Endothelial cell of umbilical vein (primary cell): Measurements from ENCODE around the gene SLC25A45. TPM values are rescaled to one million over a fixed set of nuclear protein-coding genes. Genes with fewer than 3 reads are reported as not detected.

Experiments
- BruUV-seq: library from RNA; stranded (reverse); fragments of 400-500 nt; replicated peaks from 2 replicates; lab custom pipeline; 2021; lab: Mats Ljungman, UMichigan
- CTCF ChIA-PET: fragments of 300-600, 350-600 bp; sonication (Branson Sonifier 250); formaldehyde crosslinking; loops from one replicate; lab custom pipeline; 2021; ENCODE audit warnings: antibody characterized with exemption, inconsistent platforms; lab: Charles Lee
- POLR2A ChIA-PET: fragments of 300-600, 350-600 bp; sonication (Branson Sonifier 250); formaldehyde crosslinking; loops from one replicate; lab custom pipeline; 2021; ENCODE audit warnings: antibody characterized with exemption, inconsistent platforms; lab: Charles Lee
- DNase-seq: peaks from one replicate; pipeline ENCODE4 v3.0.0-alpha.2; 2011; ENCODE audit warnings: low read depth, low spot score
- FAIRE-seq: peaks from 2 replicates; lab custom pipeline; 2011; peaks lifted over from hg19 to GRCh38; lab: Jason Lieb, UNC
- H2AFZ ChIP-seq: 2 replicates; pipeline ENCODE4 v1.6.0; 2012; ENCODE audit warnings: low read depth, low read length, control low read depth, inconsistent platforms
- H3K27ac ChIP-seq: 2 replicates; pipeline ENCODE4 v1.5.1; 2011; ENCODE audit warnings: low read depth, mild to moderate bottlenecking, control low read depth, low read length, moderate library complexity; ENCODE audit not compliant: insufficient read depth
- H3K27me3 ChIP-seq, 2 experiments: 2 replicates each; pipeline versions ENCODE4 v1.6.0 to v1.6.1; 2011; ENCODE audit warnings: low read length in 2 of 2, mixed read lengths in 1 of 2; ENCODE audit not compliant: control insufficient read depth in 2 of 2, insufficient read depth in 2 of 2
- H3K36me3 ChIP-seq, 2 experiments: 2 replicates in 1 of 2; 3 replicates in 1 of 2; pipeline ENCODE4 v1.5.1; 2011; ENCODE audit warnings: low read length in 2 of 2, mild to moderate bottlenecking in 1 of 2, moderate library complexity in 1 of 2; ENCODE audit not compliant: control insufficient read depth in 2 of 2, insufficient read depth in 2 of 2; ENCODE audit errors: extremely low read depth in 1 of 2
- H3K4me1 ChIP-seq: 3 replicates; pipeline ENCODE4 v1.5.1; 2011; ENCODE audit warnings: mild to moderate bottlenecking, low read length; ENCODE audit not compliant: control insufficient read depth, insufficient read depth; ENCODE audit errors: extremely low read depth
- H3K4me2 ChIP-seq: 2 replicates; pipeline ENCODE4 v1.6.1; 2011; ENCODE audit warnings: low read length, control low read depth, mixed read lengths; ENCODE audit not compliant: insufficient read depth
- H3K4me3 ChIP-seq, 3 experiments: fragments of 200-600 bp in 1 of 3; sonication (generic), shearing (Covaris generic) in 1 of 3; replicated peaks in 1 of 3; 2 replicates each; pipeline ENCODE4 v1.5.1; 2011 to 2016; ENCODE audit warnings: control low read depth in 3 of 3, low read length in 3 of 3, mild to moderate bottlenecking in 2 of 3, inconsistent platforms in 1 of 3, low read depth in 1 of 3, moderate library complexity in 1 of 3; ENCODE audit not compliant: insufficient read depth in 1 of 3
- H3K79me2 ChIP-seq: 2 replicates; pipeline ENCODE4 v1.6.0; 2012; ENCODE audit warnings: low read length, inconsistent platforms; ENCODE audit not compliant: control insufficient read depth, insufficient read depth
- H3K9ac ChIP-seq: replicated peaks from 2 replicates; pipeline ENCODE3; 2011; ENCODE audit warnings: low read length, control low read depth; ENCODE audit not compliant: insufficient read depth; ENCODE audit errors: extremely low read depth
- H3K9me1 ChIP-seq: replicated peaks from 3 replicates; pipeline ENCODE4 v1.6.0; 2011; ENCODE audit warnings: mild to moderate bottlenecking, low read length; ENCODE audit not compliant: control insufficient read depth, insufficient read depth; ENCODE audit errors: extremely low read depth
- H3K9me3 ChIP-seq: replicated peaks from 2 replicates; pipeline ENCODE4 v1.5.1; 2012; ENCODE audit warnings: low read length, inconsistent platforms; ENCODE audit not compliant: control insufficient read depth, insufficient read depth
- H4K20me1 ChIP-seq: replicated peaks from 2 replicates; pipeline ENCODE3; 2011; ENCODE audit warnings: mild to moderate bottlenecking, low read length; ENCODE audit not compliant: control insufficient read depth, insufficient read depth; ENCODE audit errors: extremely low read depth
- EZH2 ChIP-seq: IDR thresholded peaks from 2 replicates; pipeline ENCODE4 v1.6.1; 2012; ENCODE audit warnings: borderline replicate concordance, low read depth, mild to moderate bottlenecking, moderate library complexity, low read length, inconsistent platforms; ENCODE audit not compliant: severe bottlenecking
- FOS ChIP-seq: IDR thresholded peaks from 2 replicates; pipeline ENCODE4 v1.6.1; 2011; ENCODE audit warnings: mild to moderate bottlenecking, low read length, moderate library complexity, borderline replicate concordance; ENCODE audit not compliant: insufficient read depth
- GATA2 ChIP-seq: IDR thresholded peaks from 2 replicates; pipeline ENCODE4 v1.7.0; 2011; ENCODE audit warnings: low read depth, mild to moderate bottlenecking, moderate library complexity, mixed read lengths, low read length; ENCODE audit not compliant: insufficient read length, insufficient read depth
- JUN ChIP-seq: IDR thresholded peaks from 2 replicates; pipeline ENCODE4 v1.6.1; 2011; ENCODE audit warnings: borderline replicate concordance, low read depth; ENCODE audit not compliant: insufficient read length, insufficient read depth
- MYC ChIP-seq: IDR thresholded peaks from one replicate; pipeline ENCODE4 v1.6.1; 2011; ENCODE audit warnings: mild to moderate bottlenecking, low read depth, low read length
- POLR2A ChIP-seq: IDR thresholded peaks from 2 replicates; pipeline ENCODE4 v1.6.1; 2012; ENCODE audit warnings: low read depth, mild to moderate bottlenecking, control low read depth, low read length
- POLR2AphosphoS5 ChIP-seq: IDR thresholded peaks from 2 replicates; pipeline ENCODE4 v1.6.1; 2012; ENCODE audit warnings: low read depth, mild to moderate bottlenecking, control low read depth, low read length, moderate library complexity; ENCODE audit not compliant: insufficient read depth
- dilution Hi-C: fragments of 300-500 bp; cut with MboI; formaldehyde crosslinking; loops from one replicate; pipeline ENCODE4 v1.15.0; 2019; ENCODE audit warnings: low sequenced_read_pairs; ENCODE audit not compliant: extremely low pct_ligation_motif_present
- intact Hi-C: fragments of 100-400 bp; cut with micrococcal nuclease; formaldehyde crosslinking; loops from one replicate; pipeline ENCODE4 v1.10.0; 2022
- polyA plus RNA-seq, 4 experiments: library from polyadenylated mRNA; depleted of rRNA in 3 of 4; stranded (reverse) in 3 of 4; unstranded in 1 of 4; fragments of >200 nt; gene quantifications; 2 replicates each; pipeline versions ENCODE4 v1.2.1 to v1.2.3, GENCODE V29; 2011 to 2012; ENCODE audit warnings: missing spikeins in 1 of 4
- total RNA-seq: library from RNA; stranded (reverse); gene quantifications from 2 replicates; pipeline ENCODE4 v1.2.3, GENCODE V29; 2021
- TF ChIP-seq, protein P1 (sequence below): IDR thresholded peaks from 2 replicates; pipeline ENCODE4 v1.6.1; 2011; ENCODE audit not compliant: insufficient read depth, insufficient read length
- TF ChIP-seq, protein P2 (sequence below), 2 donors: IDR thresholded peaks; 1 replicate in 1 of 2; 2 replicates in 1 of 2; pipeline ENCODE4 v1.5.1; 2011; ENCODE audit warnings: low read length in 2 of 2, mild to moderate bottlenecking in 2 of 2, moderate library complexity in 2 of 2, control low read depth in 1 of 2, inconsistent platforms in 1 of 2, low read depth in 1 of 2; ENCODE audit not compliant: insufficient read depth in 1 of 2; ENCODE audit errors: extremely low read depth in 1 of 2

SLC25A45 gene
- total and polyA plus RNA-seq, 2 donors (not counting 3 experiments of a cell fraction or from before 2014, with no cell fraction given) = 1.2 to 3.1 TPM

DNA sequence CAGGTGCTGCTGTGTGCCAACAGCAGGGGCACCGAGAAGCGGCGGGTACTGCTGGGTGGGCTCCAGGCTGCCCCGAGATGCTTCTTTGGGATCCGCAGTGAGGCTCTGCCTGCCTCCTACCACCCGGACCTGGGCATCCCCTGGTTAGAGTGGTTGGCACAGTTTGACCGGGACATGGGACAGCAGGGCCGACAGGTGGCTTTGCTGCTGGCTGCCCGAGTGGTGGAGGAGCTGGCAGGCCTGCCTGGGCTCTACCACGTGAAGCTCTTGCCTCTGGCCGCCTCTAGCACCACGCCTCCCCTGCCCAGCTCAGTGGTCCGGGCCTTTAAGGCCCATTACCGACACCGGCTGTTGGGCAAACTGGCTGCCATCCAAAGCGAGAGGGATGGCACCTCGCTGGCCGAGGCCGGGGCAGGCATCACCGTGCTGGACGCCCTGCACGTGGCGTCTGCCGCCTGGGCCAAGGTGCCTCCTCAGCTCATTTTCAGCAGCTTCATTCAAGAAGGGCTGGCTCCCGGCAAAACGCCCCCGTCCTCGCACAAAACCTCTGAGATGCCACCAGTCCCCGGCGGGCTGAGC is 26.0 kb downstream of the SLC25A45 start:
- no peak for DNase-seq
- no peak overlapping the region for H3K4me2 ChIP-seq
- peaks cover 6% of the 10 kb centered on the region in 2 experiments for H3K36me3 ChIP-seq
- ChIA-PET POLR2A (interaction anchor here (0.8 kb wide), 1 partner anchor 161 kb away, joined by 6 read pairs; no protein-coding TSS in a partner anchor), CTCF (interaction anchor here (1.4 to 1.8 kb wide), 4 partner anchors 10 to 154 kb away, joined by 4 to 8 read pairs (median 6); no protein-coding TSS in a partner anchor)
- dilution Hi-C loops (no loop called here), intact Hi-C loops (no loop called here)
- no peak overlapping the region for H3K4me3 ChIP-seq
- H3K27ac ChIP-seq = no peak overlapping the region
- no peaks in the 10 kb centered on the region for H3K9me3 ChIP-seq
- H4K20me1 ChIP-seq = no peaks in the 10 kb centered on the region
- FAIRE-seq = no peak
- no peaks in the 10 kb centered on the region for H3K79me2 ChIP-seq
- peaks cover 5 to 6% of the 10 kb centered on the region in 2 experiments for H3K27me3 ChIP-seq
- H3K9ac ChIP-seq = no peak overlapping the region
- no TSS peak for BruUV-seq
- no peak overlapping the region for H2AFZ ChIP-seq
- peaks cover 14% of the 10 kb centered on the region for H3K4me1 ChIP-seq
- TF ChIP-seq, protein P1, sequence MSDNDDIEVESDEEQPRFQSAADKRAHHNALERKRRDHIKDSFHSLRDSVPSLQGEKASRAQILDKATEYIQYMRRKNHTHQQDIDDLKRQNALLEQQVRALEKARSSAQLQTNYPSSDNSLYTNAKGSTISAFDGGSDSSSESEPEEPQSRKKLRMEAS = no peak
- TF ChIP-seq GATA2 (no peak), FOS (no peak), EZH2 (no peak), POLR2AphosphoS5 (no peak), POLR2A (no peak), MYC (no peak), JUN (no peak)
- TF ChIP-seq, protein P2, sequence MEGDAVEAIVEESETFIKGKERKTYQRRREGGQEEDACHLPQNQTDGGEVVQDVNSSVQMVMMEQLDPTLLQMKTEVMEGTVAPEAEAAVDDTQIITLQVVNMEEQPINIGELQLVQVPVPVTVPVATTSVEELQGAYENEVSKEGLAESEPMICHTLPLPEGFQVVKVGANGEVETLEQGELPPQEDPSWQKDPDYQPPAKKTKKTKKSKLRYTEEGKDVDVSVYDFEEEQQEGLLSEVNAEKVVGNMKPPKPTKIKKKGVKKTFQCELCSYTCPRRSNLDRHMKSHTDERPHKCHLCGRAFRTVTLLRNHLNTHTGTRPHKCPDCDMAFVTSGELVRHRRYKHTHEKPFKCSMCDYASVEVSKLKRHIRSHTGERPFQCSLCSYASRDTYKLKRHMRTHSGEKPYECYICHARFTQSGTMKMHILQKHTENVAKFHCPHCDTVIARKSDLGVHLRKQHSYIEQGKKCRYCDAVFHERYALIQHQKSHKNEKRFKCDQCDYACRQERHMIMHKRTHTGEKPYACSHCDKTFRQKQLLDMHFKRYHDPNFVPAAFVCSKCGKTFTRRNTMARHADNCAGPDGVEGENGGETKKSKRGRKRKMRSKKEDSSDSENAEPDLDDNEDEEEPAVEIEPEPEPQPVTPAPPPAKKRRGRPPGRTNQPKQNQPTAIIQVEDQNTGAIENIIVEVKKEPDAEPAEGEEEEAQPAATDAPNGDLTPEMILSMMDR (IDR thresholded peaks at IDR 0.05; ENCODE audit: extremely low read depth in 1 of 2, insufficient read depth in 1 of 2, low read depth in 1 of 2, low read length in 2 of 2) = no peak
- no peaks in the 10 kb centered on the region for H3K9me1 ChIP-seq
